ENCODE results near the gene DENND5B. TPM values are rescaled to one million over a fixed set of nuclear protein-coding genes. Genes with fewer than 3 reads are reported as not detected.
A peak's percentile ranks its signal among the peaks of the same experiment; 100 is the strongest.

The DENND5B gene
- total and polyA plus RNA-seq, 7 donors = 4.8 to 24.3 (median 13.6) TPM

DNA sequence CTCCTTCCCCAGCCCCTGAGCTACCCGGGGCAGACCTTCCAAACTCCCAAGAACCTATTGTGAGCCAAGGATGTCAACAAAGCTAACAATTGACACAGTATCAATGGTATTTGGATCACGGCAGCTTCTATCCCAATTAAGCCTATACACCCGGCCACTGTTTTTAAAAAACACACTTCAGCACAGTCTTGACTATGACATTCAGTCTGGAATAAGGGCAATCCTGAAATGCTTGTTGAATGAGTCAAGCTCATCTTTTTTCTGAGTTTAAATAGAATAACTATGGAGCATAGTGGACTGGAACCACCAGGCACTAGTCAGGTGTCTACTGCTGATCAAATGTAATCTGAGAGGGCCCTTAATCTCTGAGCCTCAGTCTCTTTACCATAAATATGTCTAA is 5.7 kb downstream of the DENND5B start:
- Histone ChIP-seq H3K9me3 (no peaks in the 10 kb centered on the region), H3K27me3 (ENCODE audit: insufficient read depth in 3 of 3, low read length in 2 of 3) (no peaks in the 10 kb centered on the region), H3K27ac (peak overlapping the region; percentile 55), H3K4me1 (peaks cover 23% of the 10 kb centered on the region), H3K36me3 (ENCODE audit: insufficient read depth in 1 of 2, low read depth in 1 of 2) (no peaks in the 10 kb centered on the region), H3K4me3 (peak overlapping the region; percentile 4)
- intact Hi-C loops (cut with DNase I) = no loop called here
- ATAC-seq (no peak), DNase-seq (no peak)
- 63 to 74% (median 68%) methylated on average over 3 of the region's 3 CpGs for WGBS, 3 donors
- TF ChIP-seq, protein P1, sequence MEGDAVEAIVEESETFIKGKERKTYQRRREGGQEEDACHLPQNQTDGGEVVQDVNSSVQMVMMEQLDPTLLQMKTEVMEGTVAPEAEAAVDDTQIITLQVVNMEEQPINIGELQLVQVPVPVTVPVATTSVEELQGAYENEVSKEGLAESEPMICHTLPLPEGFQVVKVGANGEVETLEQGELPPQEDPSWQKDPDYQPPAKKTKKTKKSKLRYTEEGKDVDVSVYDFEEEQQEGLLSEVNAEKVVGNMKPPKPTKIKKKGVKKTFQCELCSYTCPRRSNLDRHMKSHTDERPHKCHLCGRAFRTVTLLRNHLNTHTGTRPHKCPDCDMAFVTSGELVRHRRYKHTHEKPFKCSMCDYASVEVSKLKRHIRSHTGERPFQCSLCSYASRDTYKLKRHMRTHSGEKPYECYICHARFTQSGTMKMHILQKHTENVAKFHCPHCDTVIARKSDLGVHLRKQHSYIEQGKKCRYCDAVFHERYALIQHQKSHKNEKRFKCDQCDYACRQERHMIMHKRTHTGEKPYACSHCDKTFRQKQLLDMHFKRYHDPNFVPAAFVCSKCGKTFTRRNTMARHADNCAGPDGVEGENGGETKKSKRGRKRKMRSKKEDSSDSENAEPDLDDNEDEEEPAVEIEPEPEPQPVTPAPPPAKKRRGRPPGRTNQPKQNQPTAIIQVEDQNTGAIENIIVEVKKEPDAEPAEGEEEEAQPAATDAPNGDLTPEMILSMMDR (IDR thresholded peaks at IDR 0.05) = no peak

DNA sequence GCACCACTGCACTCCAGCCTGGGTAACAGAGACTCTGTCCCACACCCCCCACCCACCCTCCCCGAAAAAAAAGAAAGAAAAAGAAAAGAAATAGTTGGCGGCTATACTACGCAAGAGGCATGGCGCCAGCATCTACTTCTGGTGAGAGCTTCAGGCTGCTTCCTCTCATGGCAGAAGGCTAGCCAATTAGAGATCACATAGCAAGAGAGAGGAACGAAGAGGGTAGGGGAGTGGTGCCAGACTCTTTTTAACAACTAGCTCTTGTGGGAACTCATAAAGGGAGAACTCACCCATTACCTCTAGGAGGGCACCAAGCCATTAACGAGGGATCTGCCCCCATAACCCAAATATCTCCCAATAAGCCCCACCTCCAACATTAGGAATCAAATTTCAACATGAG is 6.2 kb downstream of the DENND5B start:
- Histone ChIP-seq H3K9me3 (no peaks in the 10 kb centered on the region), H3K27me3 (ENCODE audit: insufficient read depth in 3 of 3, low read length in 2 of 3) (no peaks in the 10 kb centered on the region), H3K4me3 (no peak overlapping the region), H3K4me1 (peaks cover 23% of the 10 kb centered on the region), H3K36me3 (ENCODE audit: insufficient read depth in 1 of 2, low read depth in 1 of 2) (no peaks in the 10 kb centered on the region), H3K27ac (no peak overlapping the region)
- 57 to 72% (median 61%) methylated on average over 6 of the region's 6 CpGs for WGBS, 3 donors
- TF ChIP-seq, protein P1 (IDR thresholded peaks at IDR 0.05) = no peak
- intact Hi-C loops (cut with DNase I) = no loop called here
- ATAC-seq = no peak
- DNase-seq = no peak

DNA sequence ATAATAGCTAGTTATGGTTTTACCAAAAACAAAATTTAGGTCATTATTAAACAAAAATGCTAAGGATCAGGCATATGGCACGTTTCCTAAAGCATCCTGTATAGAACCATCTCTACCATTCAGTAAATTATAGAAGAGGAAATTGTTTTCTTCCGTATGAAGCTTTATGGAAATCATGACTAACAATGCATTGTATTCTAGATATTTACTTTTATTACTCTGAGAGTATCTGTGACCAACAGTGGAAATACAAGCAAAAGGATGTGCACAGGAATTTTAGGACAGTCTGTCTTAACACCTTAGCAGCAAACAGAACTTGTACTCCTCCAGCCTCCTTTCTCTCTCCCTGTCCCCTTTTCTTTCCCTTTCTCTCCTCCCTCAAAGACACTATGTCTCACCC is 7.1 kb downstream of the DENND5B start:
- TF ChIP-seq, protein P1 (IDR thresholded peaks at IDR 0.05) = no peak
- Histone ChIP-seq H3K27me3 (ENCODE audit: insufficient read depth in 3 of 3, low read length in 2 of 3) (no peaks in the 10 kb centered on the region), H3K4me3 (no peak overlapping the region), H3K36me3 (ENCODE audit: insufficient read depth in 1 of 2, low read depth in 1 of 2) (no peaks in the 10 kb centered on the region), H3K9me3 (no peaks in the 10 kb centered on the region), H3K27ac (no peak overlapping the region), H3K4me1 (peaks cover 23% of the 10 kb centered on the region)
- ATAC-seq = no peak
- 81 to 88% (median 82%) methylated on average over 2 of the region's 2 CpGs for WGBS, 3 donors
- intact Hi-C loops (cut with DNase I) = no loop called here
- DNase-seq = no peak

DNA sequence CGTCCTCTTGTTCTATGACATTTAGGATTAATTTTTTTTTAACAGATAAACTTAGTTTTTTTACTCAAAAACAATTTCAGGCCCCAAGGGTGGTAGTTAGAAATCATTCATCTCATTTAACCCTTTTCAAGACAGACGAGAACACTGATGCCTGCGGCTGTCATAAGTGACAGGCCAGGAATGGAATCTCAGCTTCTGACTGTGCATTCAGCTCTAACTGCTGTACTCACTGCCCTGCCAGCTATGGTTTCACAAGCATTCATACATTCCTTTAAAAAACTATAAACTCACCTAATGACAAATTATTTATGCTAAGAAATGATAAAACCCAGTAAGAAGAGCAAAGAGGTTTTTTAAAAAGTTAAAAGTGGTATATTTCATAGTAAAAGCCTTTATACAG is 8.8 kb downstream of the DENND5B start:
- peaks cover 32% of the 10 kb centered on the region for H3K4me1 ChIP-seq
- H3K27ac ChIP-seq = no peak overlapping the region
- no peak for DNase-seq
- H3K27me3 ChIP-seq (ENCODE audit: insufficient read depth in 3 of 3, low read length in 2 of 3) = no peaks in the 10 kb centered on the region
- no peaks in the 10 kb centered on the region for H3K36me3 ChIP-seq (ENCODE audit: insufficient read depth in 1 of 2, low read depth in 1 of 2)
- WGBS, 3 donors = 87 to 88% (median 87%) methylated on average over 3 of the region's 3 CpGs
- intact Hi-C loops (cut with DNase I) = no loop called here
- H3K4me3 ChIP-seq = no peak overlapping the region
- no peak for ATAC-seq
- H3K9me3 ChIP-seq = no peaks in the 10 kb centered on the region
- TF ChIP-seq, protein P1 (IDR thresholded peaks at IDR 0.05) = no peak

DNA sequence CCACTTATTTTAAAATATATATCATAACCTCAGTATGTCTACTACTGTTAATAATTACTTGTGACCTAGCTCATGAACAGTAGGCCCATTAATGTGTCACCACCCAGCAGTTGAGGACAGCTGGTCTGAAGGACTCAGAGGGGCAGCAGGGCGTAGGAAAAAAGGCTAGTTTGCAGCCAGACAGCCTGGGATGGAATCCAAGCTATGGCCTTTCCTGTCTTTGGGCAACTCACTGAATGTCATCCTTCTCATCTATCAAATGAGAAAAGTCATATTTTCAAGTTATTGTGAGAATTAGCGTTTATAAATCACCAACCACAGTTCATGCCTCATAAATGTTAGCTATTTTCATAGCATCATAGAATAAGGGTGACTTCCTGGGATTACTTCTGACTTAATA is 12.3 kb downstream of the DENND5B start:
- Histone ChIP-seq H3K27me3 (ENCODE audit: insufficient read depth in 3 of 3, low read length in 2 of 3) (no peaks in the 10 kb centered on the region), H3K4me1 (peaks cover 20% of the 10 kb centered on the region), H3K4me3 (no peak overlapping the region), H3K27ac (peak overlapping the region; percentile 43), H3K9me3 (no peaks in the 10 kb centered on the region), H3K36me3 (ENCODE audit: insufficient read depth in 1 of 2, low read depth in 1 of 2) (no peaks in the 10 kb centered on the region)
- peak; percentile 87 to 90 (median 90) for ATAC-seq
- TF ChIP-seq, protein P1 (IDR thresholded peaks at IDR 0.05) = no peak
- intact Hi-C loops (cut with DNase I) = no loop called here
- no peak for DNase-seq
- WGBS, 3 donors = 12 to 19% (median 18%) methylated on average over 2 of the region's 2 CpGs
